Spleen (tissue), 7 donors: ENCODE data around the gene TMEM245.

Experiments
- CTCF ChIP-seq, 11 experiments: fragments of 200-600 bp in 7 of 11; fragments of 450-650 bp in 4 of 11; sonication (generic) in 4 of 11; IDR thresholded peaks in 8 of 11; conservative IDR thresholded peaks in 3 of 11; 1 replicate in 7 of 11; 2 replicates in 4 of 11; pipeline versions ENCODE4 v1.4.0 to v1.8.0; 2016 to 2021; ENCODE audit warnings: antibody characterized with exemption in 11 of 11, inconsistent platforms in 4 of 11, mild to moderate bottlenecking in 1 of 11
- POLR2AphosphoS5 ChIP-seq, 3 donors: sonication (generic); formaldehyde crosslinking; IDR thresholded peaks; one replicate each; pipeline ENCODE4 v1.5.1; 2017; ENCODE audit warnings: antibody characterized with exemption in 3 of 3
- donor health status: DM: no; HTN: no; CAD: no; lungs with moderate emphysema.
- donor health status: DM: no; HTN: no; CAD: no.
- donor health status: DM: no; HTN: no; CAD: no.

GRCh38 chr9:109092051-109092580 lies 27.6 kb downstream of the TMEM245 start:
- no peak for TF ChIP-seq CTCF (IDR thresholded peaks at IDR 0.05 in 8 of 11, conservative IDR thresholded peaks at IDR 0.05 in 3 of 11)
- no peak for TF ChIP-seq POLR2AphosphoS5 (IDR thresholded peaks at IDR 0.05)
